CD4-positive, alpha-beta T cell treated with Interleukin-2 at 100 ng/mL for 4 hours (primary cell): ENCODE data around the gene SAV1.
"Not testable (repeated sequence)": the region's sequence is repeated elsewhere in the genome, so short reads cannot be mapped to it uniquely, and the experiment has no call there.

ENCODE experiments used
- DNase-seq: peaks from one replicate; pipeline ENCODE4 v3.0.0-alpha.2; 2020; ENCODE audit warnings: low spot score

Gene SAV1

GRCh38 chr14:50665300-50665699 lies 2.8 kb downstream of the SAV1 start:
- not testable (repeated sequence) for DNase-seq

GRCh38 chr14:50664579-50664978 lies 3.5 kb downstream of the SAV1 start:
- not testable (repeated sequence) for DNase-seq

GRCh38 chr14:50659327-50659974 lies 8.7 kb downstream of the SAV1 start:
- no peak for DNase-seq

- DNase-seq = no peak
Measured at GRCh38 chr14:50658203-50658602, 9.9 kb downstream of the SAV1 start.

- DNase-seq = no peak
Measured at GRCh38 chr14:50657753-50658152, 10.4 kb downstream of the SAV1 start.

- no peak for DNase-seq
Measured at GRCh38 chr14:50656776-50657175, 11.3 kb downstream of the SAV1 start.

GRCh38 chr14:50649691-50650090 lies 18.4 kb downstream of the SAV1 start:
- no peak for DNase-seq

- DNase-seq = no peak
Measured at GRCh38 chr14:50647753-50648152, 20.4 kb downstream of the SAV1 start.

- DNase-seq = no peak
Measured at GRCh38 chr14:50647282-50647681, 20.8 kb downstream of the SAV1 start.

GRCh38 chr14:50635141-50635540 lies 33.0 kb downstream of the SAV1 start:
- DNase-seq = no peak

- no peak for DNase-seq
Measured at GRCh38 chr14:50633954-50634353, 34.2 kb downstream of the SAV1 start.

- no peak for DNase-seq
Measured at GRCh38 chr14:50631408-50631821, 36.7 kb downstream of the SAV1 start.

GRCh38 chr14:50624947-50625346 lies 43.2 kb downstream of the SAV1 start:
- DNase-seq = not testable (repeated sequence)

GRCh38 chr14:50624447-50624846 lies 43.7 kb downstream of the SAV1 start:
- no peak for DNase-seq

- no peak for DNase-seq
Measured at GRCh38 chr14:50622978-50623377, 45.1 kb downstream of the SAV1 start.

- no peak for DNase-seq
Measured at GRCh38 chr14:50620341-50620740, 47.8 kb downstream of the SAV1 start.

GRCh38 chr14:50619569-50620141 lies 48.5 kb downstream of the SAV1 start:
- DNase-seq = peak; percentile 15

- no peak for DNase-seq
Measured at GRCh38 chr14:50616275-50616674, 51.8 kb downstream of the SAV1 start.

GRCh38 chr14:50615552-50615951 lies 52.6 kb downstream of the SAV1 start:
- DNase-seq = no peak

- no peak for DNase-seq
Measured at GRCh38 chr14:50615056-50615455, 53.0 kb downstream of the SAV1 start.

GRCh38 chr14:50612806-50613205 lies 55.3 kb downstream of the SAV1 start:
- no peak for DNase-seq

GRCh38 chr14:50610465-50610864 lies 57.6 kb downstream of the SAV1 start:
- DNase-seq = no peak

- DNase-seq = no peak
Measured at GRCh38 chr14:50608302-50608851, 59.7 kb downstream of the SAV1 start.

- no peak for DNase-seq
Measured at GRCh38 chr14:50607761-50608160, 60.3 kb downstream of the SAV1 start.
